ENCODE results near the gene TUT4. TPM values are rescaled to one million over a fixed set of nuclear protein-coding genes. Genes with fewer than 3 reads are reported as not detected.

TUT4 gene
- total RNA-seq, 1 donor from 2014 or later, result 78.5 TPM

DNA sequence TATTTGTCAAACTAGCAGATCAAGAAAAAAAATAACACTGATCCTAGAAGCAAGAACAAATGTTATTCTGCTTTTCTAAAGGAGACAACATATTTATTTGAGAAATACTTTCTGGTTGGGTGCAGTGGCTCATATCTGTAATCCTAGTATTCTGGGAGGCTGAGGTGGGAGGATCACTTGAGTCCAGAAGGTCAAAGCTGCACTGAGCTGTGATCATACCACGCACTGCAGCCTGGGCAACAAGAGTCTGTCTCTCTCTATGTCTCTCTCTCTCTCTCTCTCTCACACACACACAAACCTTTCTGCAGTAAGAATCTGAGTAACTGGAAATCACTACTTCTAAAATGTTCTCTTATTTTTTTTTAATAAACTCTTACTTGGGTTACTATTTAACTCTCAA is 117.2 kb downstream of the TUT4 start:
- TF ChIP-seq, protein P1, sequence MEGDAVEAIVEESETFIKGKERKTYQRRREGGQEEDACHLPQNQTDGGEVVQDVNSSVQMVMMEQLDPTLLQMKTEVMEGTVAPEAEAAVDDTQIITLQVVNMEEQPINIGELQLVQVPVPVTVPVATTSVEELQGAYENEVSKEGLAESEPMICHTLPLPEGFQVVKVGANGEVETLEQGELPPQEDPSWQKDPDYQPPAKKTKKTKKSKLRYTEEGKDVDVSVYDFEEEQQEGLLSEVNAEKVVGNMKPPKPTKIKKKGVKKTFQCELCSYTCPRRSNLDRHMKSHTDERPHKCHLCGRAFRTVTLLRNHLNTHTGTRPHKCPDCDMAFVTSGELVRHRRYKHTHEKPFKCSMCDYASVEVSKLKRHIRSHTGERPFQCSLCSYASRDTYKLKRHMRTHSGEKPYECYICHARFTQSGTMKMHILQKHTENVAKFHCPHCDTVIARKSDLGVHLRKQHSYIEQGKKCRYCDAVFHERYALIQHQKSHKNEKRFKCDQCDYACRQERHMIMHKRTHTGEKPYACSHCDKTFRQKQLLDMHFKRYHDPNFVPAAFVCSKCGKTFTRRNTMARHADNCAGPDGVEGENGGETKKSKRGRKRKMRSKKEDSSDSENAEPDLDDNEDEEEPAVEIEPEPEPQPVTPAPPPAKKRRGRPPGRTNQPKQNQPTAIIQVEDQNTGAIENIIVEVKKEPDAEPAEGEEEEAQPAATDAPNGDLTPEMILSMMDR (IDR thresholded peaks at IDR 0.05; ENCODE audit: unreplicated experiment), result no peak
- H3K27ac Mint-ChIP-seq (ENCODE audit: unreplicated experiment), result peak overlapping the region; percentile 14
- H3K36me3 Mint-ChIP-seq (ENCODE audit: low read depth, unreplicated experiment), result peaks cover 23% of the 10 kb centered on the region
- H3K4me1 Mint-ChIP-seq (ENCODE audit: unreplicated experiment), result no peaks in the 10 kb centered on the region
- H3K9me3 Mint-ChIP-seq (ENCODE audit: unreplicated experiment), result no peaks in the 10 kb centered on the region
- no peak for DNase-seq (ENCODE audit: low spot score)
- H3K27me3 Mint-ChIP-seq (ENCODE audit: unreplicated experiment), result no peaks in the 10 kb centered on the region
- H3K4me3 Mint-ChIP-seq (ENCODE audit: unreplicated experiment), result no peak overlapping the region

DNA sequence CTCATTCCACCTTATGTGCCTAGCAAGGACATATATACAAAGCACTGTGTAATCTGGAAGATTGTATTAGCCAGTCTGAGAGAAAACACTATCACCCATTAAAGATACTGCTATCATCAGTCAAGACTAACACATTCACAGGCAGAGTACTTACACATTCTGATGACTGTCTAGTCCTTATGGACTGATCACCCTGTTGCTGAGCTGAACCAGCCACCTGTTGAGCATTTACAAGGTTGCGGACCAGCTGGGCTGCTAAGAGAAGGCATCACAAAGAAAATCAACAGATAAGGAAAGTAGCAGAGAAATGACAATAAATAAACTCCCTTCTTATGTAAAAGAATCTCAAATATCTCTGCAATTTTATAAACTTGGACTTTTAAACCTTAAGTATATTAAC is 117.7 kb downstream of the TUT4 start:
- TF ChIP-seq, protein P1 (IDR thresholded peaks at IDR 0.05; ENCODE audit: unreplicated experiment), result no peak
- no peak overlapping the region for H3K27ac Mint-ChIP-seq (ENCODE audit: unreplicated experiment)

DNA sequence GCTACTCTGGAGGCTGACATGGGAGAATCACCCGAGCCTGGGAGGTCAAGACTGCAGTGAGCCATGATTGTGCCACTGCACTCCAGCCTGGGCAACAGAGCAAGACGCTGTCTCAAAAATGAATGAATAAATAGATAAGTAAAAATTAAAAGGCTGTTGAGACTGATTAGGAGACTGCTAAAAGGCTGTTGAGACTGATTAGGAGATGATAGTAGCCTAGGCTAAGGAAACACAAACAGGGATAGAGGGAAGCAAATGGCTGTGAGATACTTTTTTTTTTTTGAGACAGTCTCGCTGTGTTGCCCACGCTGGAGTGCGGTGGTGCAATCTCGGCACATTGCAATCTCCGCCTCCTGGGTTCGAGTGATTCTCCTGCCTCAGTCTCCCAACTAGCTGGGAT is 120.1 kb downstream of the TUT4 start:
- Mint-ChIP-seq H3K9me3 (ENCODE audit: unreplicated experiment) (no peaks in the 10 kb centered on the region), H3K27ac (ENCODE audit: unreplicated experiment) (no peak overlapping the region), H3K27me3 (ENCODE audit: unreplicated experiment) (no peaks in the 10 kb centered on the region), H3K4me3 (ENCODE audit: unreplicated experiment) (no peak overlapping the region), H3K36me3 (ENCODE audit: low read depth, unreplicated experiment) (peaks cover 31% of the 10 kb centered on the region), H3K4me1 (ENCODE audit: unreplicated experiment) (no peaks in the 10 kb centered on the region)
- TF ChIP-seq, protein P1 (IDR thresholded peaks at IDR 0.05; ENCODE audit: unreplicated experiment), result no peak
- no peak for DNase-seq (ENCODE audit: low spot score)

More for the DNA sequence above, 117.7 kb downstream of the TUT4 start:
- DNase-seq (ENCODE audit: low spot score), result no peak
- peaks cover 24% of the 10 kb centered on the region for H3K36me3 Mint-ChIP-seq (ENCODE audit: low read depth, unreplicated experiment)
- H3K9me3 Mint-ChIP-seq (ENCODE audit: unreplicated experiment), result no peaks in the 10 kb centered on the region
- H3K4me1 Mint-ChIP-seq (ENCODE audit: unreplicated experiment), result no peaks in the 10 kb centered on the region
- no peak overlapping the region for H3K4me3 Mint-ChIP-seq (ENCODE audit: unreplicated experiment)
- H3K27me3 Mint-ChIP-seq (ENCODE audit: unreplicated experiment), result no peaks in the 10 kb centered on the region

DNA sequence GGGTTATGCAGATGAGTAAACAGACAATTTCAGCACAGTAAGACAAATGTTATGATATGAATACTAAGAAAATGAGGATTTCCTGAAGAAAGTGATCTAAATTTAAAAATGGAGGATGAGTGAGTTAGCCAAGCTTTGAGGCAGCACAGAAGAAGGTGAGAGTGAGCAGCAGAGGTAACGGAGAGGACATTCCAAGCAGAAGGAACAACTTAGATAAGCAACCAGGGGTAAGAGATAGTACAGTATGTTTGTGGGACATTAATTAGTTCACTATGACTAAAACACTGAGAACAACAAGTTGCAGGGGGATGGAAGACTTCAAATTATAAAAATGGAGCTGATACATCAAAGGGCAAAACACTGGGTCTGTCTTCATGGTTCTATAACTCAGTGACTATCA is 125.7 kb downstream of the TUT4 start:
- Mint-ChIP-seq H3K4me1 (ENCODE audit: unreplicated experiment) (peaks cover 10% of the 10 kb centered on the region), H3K27me3 (ENCODE audit: unreplicated experiment) (no peaks in the 10 kb centered on the region), H3K9me3 (ENCODE audit: unreplicated experiment) (no peaks in the 10 kb centered on the region), H3K4me3 (ENCODE audit: unreplicated experiment) (no peak overlapping the region), H3K27ac (ENCODE audit: unreplicated experiment) (no peak overlapping the region), H3K36me3 (ENCODE audit: low read depth, unreplicated experiment) (peaks cover 23% of the 10 kb centered on the region)
- no peak for DNase-seq (ENCODE audit: low spot score)
- TF ChIP-seq, protein P1 (IDR thresholded peaks at IDR 0.05; ENCODE audit: unreplicated experiment), result no peak

- no peak overlapping the region for H3K27ac Mint-ChIP-seq (ENCODE audit: unreplicated experiment)
Measured at GRCh38 chr1:52426371-52426770, 126.5 kb downstream of the TUT4 start.

More at GRCh38 chr1:52426371-52426770, 126.5 kb downstream of the TUT4 start:
- no peak overlapping the region for H3K4me3 Mint-ChIP-seq (ENCODE audit: unreplicated experiment)
- H3K9me3 Mint-ChIP-seq (ENCODE audit: unreplicated experiment), result no peaks in the 10 kb centered on the region
- TF ChIP-seq, protein P1 (IDR thresholded peaks at IDR 0.05; ENCODE audit: unreplicated experiment), result no peak
- DNase-seq (ENCODE audit: low spot score), result no peak
- peaks cover 20% of the 10 kb centered on the region for H3K36me3 Mint-ChIP-seq (ENCODE audit: low read depth, unreplicated experiment)
- H3K4me1 Mint-ChIP-seq (ENCODE audit: unreplicated experiment), result peaks cover 10% of the 10 kb centered on the region
- no peaks in the 10 kb centered on the region for H3K27me3 Mint-ChIP-seq (ENCODE audit: unreplicated experiment)
